Activated CD8-positive, alpha-beta T cell treated with anti-CD3 and anti-CD28 coated beads, Interleukin-2, amount 10 ng/mL, durations not matched to agents 7 days and 5 days (primary cell): ENCODE data around the gene OTUB2. TPM values are rescaled to one million over a fixed set of nuclear protein-coding genes. Genes with fewer than 3 reads are reported as not detected.
A peak's percentile ranks its signal among the peaks of the same experiment; 100 is the strongest.

Experiments used
- ATAC-seq: fragments of 150-1000 bp; cut with Tn5 transposase; one replicate; pipeline ENCODE4 v1.10.0; 2021; ENCODE audit warnings: moderate library complexity
- CTCF ChIA-PET: fragments of 350-600 bp; sonication (Branson Sonifier 250); formaldehyde crosslinking; loops from one replicate; lab custom pipeline; 2021; ENCODE audit warnings: antibody characterized with exemption; lab: Charles Lee
- POLR2A ChIA-PET: fragments of 350-600 bp; sonication (Branson Sonifier 250); formaldehyde crosslinking; loops from one replicate; lab custom pipeline; 2021; ENCODE audit warnings: antibody characterized with exemption; lab: Charles Lee
- DNase-seq: peaks from one replicate; pipeline ENCODE4 v3.0.0-alpha.2; 2020
- H3K27ac Mint-ChIP-seq: one replicate; pipeline ENCODE4 v1.8.0; 2021; ENCODE audit warnings: mild to moderate bottlenecking, mixed read lengths
- H3K27me3 Mint-ChIP-seq: one replicate; pipeline ENCODE4 v1.8.0; 2021; ENCODE audit warnings: low read depth, mixed read lengths
- H3K36me3 Mint-ChIP-seq: one replicate; pipeline ENCODE4 v1.8.0; 2021; ENCODE audit warnings: low read depth, mixed read lengths
- H3K4me1 Mint-ChIP-seq: one replicate; pipeline ENCODE4 v1.8.0; 2021; ENCODE audit warnings: low read depth, mixed read lengths
- H3K4me3 Mint-ChIP-seq: one replicate; pipeline ENCODE4 v1.8.0; 2021; ENCODE audit warnings: mild to moderate bottlenecking, mixed read lengths
- H3K9me3 Mint-ChIP-seq: one replicate; pipeline ENCODE4 v1.8.0; 2022; ENCODE audit warnings: mixed read lengths; ENCODE audit not compliant: insufficient read depth
- total RNA-seq, 2 experiments: library from RNA; stranded (reverse); gene quantifications; one replicate each; pipeline ENCODE4 v1.2.3, GENCODE V29; 2021

The OTUB2 gene
- total RNA-seq, 2 experiments from 2014 or later, result 1.4 to 1.7 TPM

DNA sequence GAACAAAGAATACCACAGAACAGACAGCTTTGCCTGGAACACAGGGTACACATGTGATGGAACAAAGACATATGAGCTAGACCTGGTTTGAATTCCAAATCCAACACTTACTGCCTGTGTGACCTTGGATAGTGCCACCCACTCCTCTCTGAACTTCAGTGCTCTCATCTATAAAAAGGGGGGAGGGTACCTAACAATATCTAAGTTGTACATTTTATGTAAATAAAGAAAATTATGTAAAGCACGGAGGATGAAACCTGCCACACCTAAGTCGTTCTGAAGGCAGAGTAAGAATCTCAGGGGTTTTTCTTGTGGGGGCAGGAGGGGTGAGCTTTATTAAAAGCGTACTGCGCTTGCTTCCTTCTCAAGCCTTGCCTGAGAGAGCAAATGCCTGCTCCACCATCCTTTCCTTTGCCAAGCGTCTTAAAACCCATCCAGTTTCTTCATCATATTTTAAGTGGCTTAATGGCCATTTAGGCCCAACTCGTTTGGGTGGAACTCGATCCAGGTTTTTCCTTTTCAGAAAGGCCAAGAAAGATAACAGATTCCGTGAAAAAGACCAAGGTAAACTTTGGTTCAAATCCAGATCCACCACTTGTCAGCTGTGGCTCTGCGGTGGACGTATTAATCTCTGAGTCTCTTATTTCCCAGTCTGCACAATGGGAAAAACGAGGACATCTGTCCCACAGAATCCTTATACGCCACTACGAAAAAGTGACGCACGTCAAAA lies 53.9 kb downstream of the OTUB2 start:
- peak overlapping the region; percentile 99 for H3K27ac Mint-ChIP-seq
- peak; percentile 30 for DNase-seq
- CTCF ChIA-PET, result interaction anchor here (0.9 to 4.9 kb wide), 12 partner anchors 12 to 143 kb away, joined by 3 to 35 read pairs (median 6); no protein-coding TSS in a partner anchor
- POLR2A ChIA-PET, result interaction anchor here (0.6 to 2.3 kb wide), 8 partner anchors 13 to 117 kb away, joined by 3 to 8 read pairs (median 4); no protein-coding TSS in a partner anchor
- peaks cover 66% of the 10 kb centered on the region for H3K36me3 Mint-ChIP-seq
- ATAC-seq, result no peak
- peaks cover 7% of the 10 kb centered on the region for H3K9me3 Mint-ChIP-seq
- no peaks in the 10 kb centered on the region for H3K27me3 Mint-ChIP-seq
- peak overlapping the region; percentile 99 for H3K4me3 Mint-ChIP-seq
- peaks cover 58% of the 10 kb centered on the region for H3K4me1 Mint-ChIP-seq

DNA sequence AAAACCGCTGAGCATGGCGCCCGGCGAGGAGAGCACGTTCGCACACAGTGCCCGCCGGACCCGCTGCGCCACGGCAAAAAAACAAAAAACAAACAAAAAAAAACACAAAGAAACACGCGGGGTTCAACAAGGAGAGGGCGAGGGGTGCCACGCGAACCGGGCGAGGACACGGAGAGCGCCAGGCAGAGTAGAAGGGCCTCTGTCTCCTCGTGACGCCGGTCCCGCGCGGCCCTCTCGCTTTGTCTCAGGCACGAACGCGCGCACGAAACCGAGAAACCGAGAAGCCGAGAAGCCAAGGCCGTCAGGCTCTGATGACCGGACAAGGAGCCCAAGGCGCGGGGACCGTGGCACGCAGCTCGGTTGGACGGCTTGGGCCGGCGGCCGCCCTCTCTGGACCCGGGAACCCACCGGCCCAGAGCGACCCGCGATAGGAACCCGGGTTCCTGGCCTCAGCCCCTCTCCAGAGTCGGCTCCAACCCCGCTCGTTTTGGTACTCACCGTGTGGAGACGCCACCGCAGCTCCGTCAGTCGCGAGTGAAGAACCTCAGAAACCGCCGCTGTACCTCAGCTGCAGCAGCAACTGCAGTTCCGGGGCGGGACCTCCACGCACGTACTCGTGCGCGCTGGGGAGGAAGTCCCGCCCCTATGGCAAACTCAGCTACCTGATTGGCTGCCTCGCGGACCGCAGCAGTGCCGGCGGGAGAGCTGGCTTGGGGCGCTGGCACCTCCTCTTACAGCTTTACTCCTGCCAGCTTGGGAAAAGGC lies 54.7 kb downstream of the OTUB2 start, which contains the start of the genes DDX24 and IFI27L1:
TSS of gene DDX24 (minus strand) at position 582 of the 765 bp plus-strand sequence. CDS start 1,460 bp downstream, outside the sequence.
TSS of gene IFI27L1 (plus strand) at position 690 of the 765 bp plus-strand sequence. CDS start 15,628 bp downstream, outside the sequence.
- H3K9me3 Mint-ChIP-seq, result no peaks in the 10 kb centered on the region
- peak; percentile 98 for DNase-seq
- peak; percentile 96 for ATAC-seq
- H3K4me1 Mint-ChIP-seq, result peaks cover 51% of the 10 kb centered on the region
- ChIA-PET POLR2A (interaction anchor here (0.6 to 2.3 kb wide), 12 partner anchors 13 to 1440 kb away, joined by 3 to 8 read pairs (median 4); no protein-coding TSS in a partner anchor), CTCF (interaction anchor here (0.9 to 4.9 kb wide), 15 partner anchors 10 to 144 kb away, joined by 3 to 35 read pairs (median 6); partner anchors contain the start of gene IFI27L2)
- peaks cover 62% of the 10 kb centered on the region for H3K36me3 Mint-ChIP-seq
- H3K27me3 Mint-ChIP-seq, result no peaks in the 10 kb centered on the region
- peak within 1 kb of the TSS; percentile 99 for H3K4me3 Mint-ChIP-seq
- peak within 1 kb of the TSS; percentile 99 for H3K27ac Mint-ChIP-seq

- H3K9me3 Mint-ChIP-seq, result no peaks in the 10 kb centered on the region
- peak; percentile 19 for ATAC-seq
- H3K4me3 Mint-ChIP-seq, result peak overlapping the region; percentile 99
- POLR2A ChIA-PET, result interaction anchor here (0.6 to 2.0 kb wide), 9 partner anchors 24 to 1439 kb away, joined by 3 to 8 read pairs (median 3); no protein-coding TSS in a partner anchor
- peak overlapping the region; percentile 99 for H3K27ac Mint-ChIP-seq
- peaks cover 60% of the 10 kb centered on the region for H3K36me3 Mint-ChIP-seq
- peaks cover 46% of the 10 kb centered on the region for H3K4me1 Mint-ChIP-seq
- no peaks in the 10 kb centered on the region for H3K27me3 Mint-ChIP-seq
- DNase-seq, result peak; percentile 25
- CTCF ChIA-PET, result interaction anchor here (0.9 to 4.9 kb wide), 13 partner anchors 9 to 142 kb away, joined by 3 to 35 read pairs (median 6); partner anchors contain the start of gene IFI27L2
These were observed 55.3 kb downstream of the OTUB2 start for GRCh38 chr14:94081386-94081820.

DNA sequence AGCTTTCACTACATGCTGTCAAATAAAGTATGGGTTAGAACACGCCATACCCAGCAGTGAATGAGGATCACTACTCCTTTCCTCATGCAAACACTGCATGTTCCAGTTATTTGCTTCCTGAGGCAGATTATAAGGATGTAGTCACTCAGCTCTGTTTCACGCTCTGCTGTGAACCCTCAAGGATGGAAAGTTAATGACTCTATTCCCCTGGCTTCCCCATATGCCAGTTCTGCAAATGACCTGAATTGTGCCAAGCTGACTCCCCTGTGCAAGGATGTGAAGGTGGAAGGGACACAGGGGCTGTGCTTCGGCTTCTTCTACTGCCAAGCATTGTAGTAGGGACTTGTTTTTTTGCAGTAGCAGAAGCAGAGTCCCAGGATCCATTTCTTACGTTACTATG lies 61.8 kb downstream of the OTUB2 start:
- H3K4me1 Mint-ChIP-seq, result peaks cover 5% of the 10 kb centered on the region
- peaks cover 19% of the 10 kb centered on the region for H3K36me3 Mint-ChIP-seq
- no peaks in the 10 kb centered on the region for H3K9me3 Mint-ChIP-seq
- ChIA-PET CTCF (interaction anchor here (1.4 kb wide), 1 partner anchor 51 kb away, joined by 4 read pairs; no protein-coding TSS in a partner anchor), POLR2A (no interaction called here)
- H3K4me3 Mint-ChIP-seq, result no peak overlapping the region
- H3K27ac Mint-ChIP-seq, result no peak overlapping the region
- H3K27me3 Mint-ChIP-seq, result no peaks in the 10 kb centered on the region
- no peak for DNase-seq
- no peak for ATAC-seq

GRCh38 chr14:94088516-94088915 lies 62.4 kb downstream of the OTUB2 start:
- no peak overlapping the region for H3K27ac Mint-ChIP-seq
- POLR2A ChIA-PET, result no interaction called here
- H3K27me3 Mint-ChIP-seq, result no peaks in the 10 kb centered on the region
- DNase-seq, result no peak
- no peak overlapping the region for H3K4me3 Mint-ChIP-seq
- CTCF ChIA-PET, result interaction anchor here (1.4 kb wide), 1 partner anchor 52 kb away, joined by 4 read pairs; no protein-coding TSS in a partner anchor
- H3K9me3 Mint-ChIP-seq, result no peaks in the 10 kb centered on the region
- ATAC-seq, result no peak
- H3K36me3 Mint-ChIP-seq, result peaks cover 14% of the 10 kb centered on the region
- no peaks in the 10 kb centered on the region for H3K4me1 Mint-ChIP-seq

GRCh38 chr14:94089479-94089878 lies 63.3 kb downstream of the OTUB2 start:
- no peak overlapping the region for H3K4me3 Mint-ChIP-seq
- ATAC-seq, result no peak
- no peak overlapping the region for H3K27ac Mint-ChIP-seq
- DNase-seq, result no peak
- ChIA-PET POLR2A (no interaction called here), CTCF (interaction anchor here (0.9 kb wide), 1 partner anchor 43 kb away, joined by 3 read pairs; no protein-coding TSS in a partner anchor)
- H3K4me1 Mint-ChIP-seq, result no peaks in the 10 kb centered on the region
- H3K9me3 Mint-ChIP-seq, result no peaks in the 10 kb centered on the region
- H3K27me3 Mint-ChIP-seq, result no peaks in the 10 kb centered on the region
- peaks cover 13% of the 10 kb centered on the region for H3K36me3 Mint-ChIP-seq

DNA sequence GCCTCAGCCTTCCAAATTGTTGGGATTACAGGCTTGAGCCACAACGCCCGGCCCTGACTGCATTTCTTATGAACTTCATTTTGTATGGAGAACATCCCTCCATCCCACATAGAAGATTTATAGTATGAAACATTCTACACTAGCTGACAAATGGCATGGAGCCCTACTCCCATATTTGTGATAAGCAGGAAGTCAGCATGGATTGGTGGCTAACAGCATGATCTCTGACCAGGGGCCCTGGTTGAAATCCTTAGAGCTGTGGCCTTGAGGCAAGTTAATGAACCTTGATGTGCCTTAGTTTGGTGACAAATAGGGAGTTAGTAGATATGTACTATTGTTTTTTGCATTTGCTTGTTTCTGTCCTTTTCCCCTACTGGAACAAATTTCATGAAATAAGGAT lies 67.3 kb downstream of the OTUB2 start:
- Mint-ChIP-seq H3K27ac (no peak overlapping the region), H3K36me3 (peaks cover 6% of the 10 kb centered on the region), H3K9me3 (no peaks in the 10 kb centered on the region), H3K27me3 (no peaks in the 10 kb centered on the region), H3K4me3 (no peak overlapping the region), H3K4me1 (no peaks in the 10 kb centered on the region)
- DNase-seq (no peak), ATAC-seq (no peak)
- ChIA-PET CTCF (no interaction called here), POLR2A (no interaction called here)

- ChIA-PET POLR2A (no interaction called here), CTCF (no interaction called here)
- Mint-ChIP-seq H3K4me3 (no peak overlapping the region), H3K9me3 (no peaks in the 10 kb centered on the region), H3K27me3 (no peaks in the 10 kb centered on the region), H3K4me1 (no peaks in the 10 kb centered on the region), H3K27ac (no peak overlapping the region), H3K36me3 (peaks cover 7% of the 10 kb centered on the region)
- ATAC-seq (no peak), DNase-seq (no peak)
These were observed 71.0 kb downstream of the OTUB2 start for GRCh38 chr14:94097091-94097490.

Other genes starting within 250 kb of the OTUB2 start
- gene PRIMA1, start 237.9 kb upstream of the OTUB2 start, total RNA-seq, result not detected
- not detected for gene FAM181A, start 99.0 kb upstream of the OTUB2 start, total RNA-seq
- gene ASB2, start 49.8 kb upstream of the OTUB2 start, total RNA-seq, result 10 to 100 TPM; 15.8 to 17.0 TPM
- gene CCDC197, start 29.0 kb upstream of the OTUB2 start, total RNA-seq, result not detected
- gene DDX24, start 54.9 kb downstream of the OTUB2 start, total RNA-seq, result 100 to 1,000 TPM; 172 to 184 TPM
- 10 to 100 TPM; 34.7 to 41.3 TPM for gene IFI27L1, start 55.0 kb downstream of the OTUB2 start, total RNA-seq
- 100 to 1,000 TPM; 116 to 129 TPM for gene IFI27, start 84.4 kb downstream of the OTUB2 start, total RNA-seq
- gene IFI27L2, start 103.3 kb downstream of the OTUB2 start, total RNA-seq, result 10 to 100 TPM; 65.2 to 74.6 TPM
- gene PPP4R4, start 148.0 kb downstream of the OTUB2 start, total RNA-seq, result under 1 TPM; 0.16 to 0.26 TPM